ENCODE results near the gene TMEM11. TPM values are rescaled to one million over a fixed set of nuclear protein-coding genes. Genes with fewer than 3 reads are reported as not detected.
A peak's percentile ranks its signal among the peaks of the same experiment; 100 is the strongest.

TMEM11 gene
- total and polyA plus RNA-seq, 2 experiments from 2014 or later: 29.4 to 66.5 TPM

GRCh38 chr17:21223086-21223485, 9.1 kb upstream of the TMEM11 start:
- Histone ChIP-seq H3K4me3 (no peak overlapping the region), H3K4me2 (ENCODE audit: unreplicated experiment) (no peak overlapping the region), H3K4me1 (ENCODE audit: insufficient read depth) (no peaks in the 10 kb centered on the region), H3K79me2 (ENCODE audit: insufficient read depth) (peaks cover 23% of the 10 kb centered on the region), H3K9me2 (ENCODE audit: insufficient read depth) (no peaks in the 10 kb centered on the region), H3K36me3 (ENCODE audit: low read depth) (no peaks in the 10 kb centered on the region), H3K27me3 (replicated peaks; ENCODE audit: insufficient read depth) (no peaks in the 10 kb centered on the region), H2AFZ (no peak overlapping the region), H4K20me1 (ENCODE audit: insufficient read depth) (no peaks in the 10 kb centered on the region), H3K9ac (no peak overlapping the region), H3K27ac (no peak overlapping the region), H3F3A (ENCODE audit: insufficient read depth) (no peaks in the 10 kb centered on the region), H3K9me3 (ENCODE audit: low read depth) (no peaks in the 10 kb centered on the region)
- 94 to 98% methylated on average over 6 of the region's 6 CpGs for WGBS, 2 experiments (ENCODE audit: low coverage in 1 of 2, low lambda C conversion rate in 2 of 2, missing lambda C conversion rate in 2 of 2)
- DNase-seq: no peak
- TF ChIP-seq EZH2 (IDR thresholded peaks at IDR 0.05; ENCODE audit: insufficient read depth, poor library complexity, severe bottlenecking) (no peak), EZH2phosphoT487 (IDR thresholded peaks at IDR 0.05; ENCODE audit: insufficient read depth, low read depth) (no peak)
- in situ Hi-C loops (cut with MboI): no loop called here

GRCh38 chr17:21218831-21219380, 4.9 kb upstream of the TMEM11 start:
- Histone ChIP-seq H3K9ac (no peak overlapping the region), H3K4me1 (ENCODE audit: insufficient read depth) (0 out of 2 replicates have a peak, but pooled peaks cover 7% of the 10 kb centered on the region), H3K9me2 (ENCODE audit: insufficient read depth) (no peaks in the 10 kb centered on the region), H3K27ac (no peak overlapping the region), H3K4me3 (no peak overlapping the region), H3F3A (ENCODE audit: insufficient read depth) (0 out of 2 replicates have a peak, but pooled peaks cover 7% of the 10 kb centered on the region), H2AFZ (no peak overlapping the region), H3K27me3 (replicated peaks; ENCODE audit: insufficient read depth) (no peaks in the 10 kb centered on the region), H3K36me3 (ENCODE audit: low read depth) (no peaks in the 10 kb centered on the region), H3K79me2 (ENCODE audit: insufficient read depth) (peaks cover 56% of the 10 kb centered on the region), H3K4me2 (ENCODE audit: unreplicated experiment) (no peak overlapping the region), H4K20me1 (ENCODE audit: insufficient read depth) (no peaks in the 10 kb centered on the region), H3K9me3 (ENCODE audit: low read depth) (no peaks in the 10 kb centered on the region)
- DNase-seq: no peak
- WGBS, 2 experiments (ENCODE audit: low coverage in 1 of 2, low lambda C conversion rate in 2 of 2, missing lambda C conversion rate in 2 of 2): 61 to 80% methylated on average over 3 of the region's 3 CpGs
- TF ChIP-seq EZH2phosphoT487 (IDR thresholded peaks at IDR 0.05; ENCODE audit: insufficient read depth, low read depth) (no peak), EZH2 (IDR thresholded peaks at IDR 0.05; ENCODE audit: insufficient read depth, poor library complexity, severe bottlenecking) (no peak)
- in situ Hi-C loops (cut with MboI): no loop called here

- Histone ChIP-seq H3K27me3 (replicated peaks; ENCODE audit: insufficient read depth) (no peaks in the 10 kb centered on the region), H3K27ac (no peak overlapping the region), H2AFZ (no peak overlapping the region), H3F3A (ENCODE audit: insufficient read depth) (peaks cover 9% of the 10 kb centered on the region), H4K20me1 (ENCODE audit: insufficient read depth) (no peaks in the 10 kb centered on the region), H3K4me1 (ENCODE audit: insufficient read depth) (0 out of 2 replicates have a peak, but pooled peaks cover 7% of the 10 kb centered on the region), H3K9me2 (ENCODE audit: insufficient read depth) (no peaks in the 10 kb centered on the region), H3K79me2 (ENCODE audit: insufficient read depth) (peaks cover 64% of the 10 kb centered on the region), H3K9ac (no peak overlapping the region), H3K36me3 (ENCODE audit: low read depth) (no peaks in the 10 kb centered on the region), H3K4me3 (no peak overlapping the region), H3K4me2 (ENCODE audit: unreplicated experiment) (no peak overlapping the region), H3K9me3 (ENCODE audit: low read depth) (no peaks in the 10 kb centered on the region)
- WGBS, 2 experiments (ENCODE audit: low coverage in 1 of 2, low lambda C conversion rate in 2 of 2, missing lambda C conversion rate in 2 of 2): 67 to 76% methylated on average over 3 of the region's 3 CpGs
- peak; percentile 41 for DNase-seq
- TF ChIP-seq EZH2phosphoT487 (IDR thresholded peaks at IDR 0.05; ENCODE audit: insufficient read depth, low read depth) (no peak), EZH2 (IDR thresholded peaks at IDR 0.05; ENCODE audit: insufficient read depth, poor library complexity, severe bottlenecking) (no peak)
- in situ Hi-C loops (cut with MboI): no loop called here
These were observed 4.1 kb upstream of the TMEM11 start for GRCh38 chr17:21218101-21218500.

GRCh38 chr17:21217346-21217745, 3.4 kb upstream of the TMEM11 start:
- H3K4me3 ChIP-seq: no peak overlapping the region
- H2AFZ ChIP-seq: no peak overlapping the region
- H3K27me3 ChIP-seq (replicated peaks; ENCODE audit: insufficient read depth): no peaks in the 10 kb centered on the region
- H3K9me3 ChIP-seq (ENCODE audit: low read depth): no peaks in the 10 kb centered on the region
- no peak for DNase-seq
- 100% methylated on average over 1 of the region's 1 CpG for WGBS, 2 experiments (ENCODE audit: low coverage in 1 of 2, low lambda C conversion rate in 2 of 2, missing lambda C conversion rate in 2 of 2)
- in situ Hi-C loops (cut with MboI): no loop called here
- H3K4me1 ChIP-seq (ENCODE audit: insufficient read depth): peaks cover 12% of the 10 kb centered on the region; the same call in 1 of the 2 replicates
- TF ChIP-seq EZH2phosphoT487 (IDR thresholded peaks at IDR 0.05; ENCODE audit: insufficient read depth, low read depth) (no peak), EZH2 (IDR thresholded peaks at IDR 0.05; ENCODE audit: insufficient read depth, poor library complexity, severe bottlenecking) (no peak)
- H3K79me2 ChIP-seq (ENCODE audit: insufficient read depth): peaks cover 71% of the 10 kb centered on the region
- peaks cover 5% of the 10 kb centered on the region; the same call in 1 of the 2 replicates for H4K20me1 ChIP-seq (ENCODE audit: insufficient read depth)
- H3K9ac ChIP-seq: no peak overlapping the region
- H3K9me2 ChIP-seq (ENCODE audit: insufficient read depth): no peaks in the 10 kb centered on the region
- peaks cover 16% of the 10 kb centered on the region for H3F3A ChIP-seq (ENCODE audit: insufficient read depth)
- H3K27ac ChIP-seq: no peak overlapping the region
- H3K4me2 ChIP-seq (ENCODE audit: unreplicated experiment): no peak overlapping the region
- no peaks in the 10 kb centered on the region for H3K36me3 ChIP-seq (ENCODE audit: low read depth)

Data from GM23248 (cell line).